ENCODE measurements around the gene ATF4.

ATF4 gene

GRCh38 chr22:39520226-39521105 is at the start of gene ATF4:
Gene ATF4, plus strand, starts transcription at chr22:39520562. Its CDS starts 884 bp downstream, at chr22:39521446.
- DNase-seq, result peak; percentile 91

- DNase-seq, result no peak
These were observed 48.8 kb upstream of the ATF4 start for GRCh38 chr22:39471381-39472141.

GRCh38 chr22:39472570-39473556 is 47.5 kb upstream of the ATF4 start:
- DNase-seq, result no peak

- no peak for DNase-seq
These were observed 46.5 kb upstream of the ATF4 start for GRCh38 chr22:39473851-39474250.

GRCh38 chr22:39474351-39475111 is 45.8 kb upstream of the ATF4 start:
- DNase-seq, result no peak

GRCh38 chr22:39475337-39475736 is 45.0 kb upstream of the ATF4 start:
- DNase-seq, result no peak

GRCh38 chr22:39475902-39476301 is 44.5 kb upstream of the ATF4 start:
- no peak for DNase-seq

- DNase-seq, result no peak
These were observed 43.7 kb upstream of the ATF4 start for GRCh38 chr22:39476664-39477063.

- no peak for DNase-seq
These were observed 42.8 kb upstream of the ATF4 start for GRCh38 chr22:39477542-39477941.

- no peak for DNase-seq
These were observed 41.9 kb upstream of the ATF4 start for GRCh38 chr22:39478441-39478850.

- no peak for DNase-seq
These were observed 41.1 kb upstream of the ATF4 start for GRCh38 chr22:39479254-39479653.

- DNase-seq, result no peak
These were observed 39.8 kb upstream of the ATF4 start for GRCh38 chr22:39480557-39480956.

GRCh38 chr22:39481054-39481453 is 39.3 kb upstream of the ATF4 start:
- DNase-seq, result no peak

- no peak for DNase-seq
These were observed 38.8 kb upstream of the ATF4 start for GRCh38 chr22:39481595-39481994.

GRCh38 chr22:39482768-39483167 is 37.6 kb upstream of the ATF4 start:
- no peak for DNase-seq

- DNase-seq, result no peak
These were observed 33.2 kb upstream of the ATF4 start for GRCh38 chr22:39486951-39487825.

GRCh38 chr22:39487826-39488520 is 32.4 kb upstream of the ATF4 start:
- no peak for DNase-seq

GRCh38 chr22:39488563-39489083 is 31.7 kb upstream of the ATF4 start:
- DNase-seq, result no peak

GRCh38 chr22:39489094-39490068 is 31.0 kb upstream of the ATF4 start:
- no peak for DNase-seq
